HEK293T (cell line): Measurements from ENCODE around the gene SV2B.

Experiments used
- ARNT ChIP-seq: fragments of 450-650 bp; IDR thresholded peaks from 2 replicates; pipeline ENCODE4 v1.6.1; 2017; ENCODE audit warnings: mild to moderate bottlenecking
- BHLHE40 ChIP-seq: fragments of 450-650 bp; IDR thresholded peaks from 2 replicates; pipeline ENCODE4 v1.6.1; 2016; ENCODE audit warnings: mild to moderate bottlenecking, moderate library complexity, borderline replicate concordance
- ELF4 ChIP-seq: fragments of 450-650 bp; IDR thresholded peaks from 2 replicates; pipeline ENCODE4 v1.6.1; 2017; ENCODE audit warnings: antibody characterized with exemption
- FOXA1 ChIP-seq: fragments of 450-650 bp; IDR thresholded peaks from 2 replicates; pipeline ENCODE4 v1.6.1; 2016; ENCODE audit warnings: mild to moderate bottlenecking
- FOXK2 ChIP-seq: fragments of 450-650 bp; IDR thresholded peaks from 2 replicates; pipeline ENCODE4 v1.6.1; 2016; ENCODE audit warnings: mild to moderate bottlenecking
- L3MBTL2 ChIP-seq: fragments of 450-650 bp; conservative IDR thresholded peaks from 2 replicates; pipeline ENCODE4 v1.6.1; 2016; ENCODE audit warnings: mild to moderate bottlenecking

- TF ChIP-seq ARNT (no peak), FOXK2 (no peak), ELF4 (no peak), L3MBTL2 (no peak), BHLHE40 (no peak), FOXA1 (no peak)
These were observed 153.5 kb downstream of the SV2B start for GRCh38 chr15:91253605-91254004.
